Breast epithelium (tissue), 4 donors: ENCODE data around the gene SHTN1. TPM values are rescaled to one million over a fixed set of nuclear protein-coding genes. Genes with fewer than 3 reads are reported as not detected.

Source experiments
- DNase-seq, 2 donors: peaks; one replicate each; pipeline ENCODE4 v3.0.0-alpha.2; 2019; ENCODE audit warnings: low spot score in 2 of 2
- H3K27ac ChIP-seq, 2 donors: fragments of 200-600 bp; sonication (generic) in 1 of 2; one replicate each; pipeline ENCODE4 v1.5.1; 2016 to 2019; ENCODE audit warnings: mild to moderate bottlenecking in 1 of 2
- H3K27me3 ChIP-seq, 2 donors: fragments of 200-600 bp; sonication (generic) in 1 of 2; one replicate each; pipeline versions ENCODE4 v1.5.1 to v1.6.0; 2017 to 2019; ENCODE audit warnings: control low read depth in 1 of 2, mild to moderate bottlenecking in 1 of 2
- H3K36me3 ChIP-seq: fragments of 200-600 bp; one replicate; pipeline ENCODE4 v1.5.1; 2019
- H3K4me1 ChIP-seq, 2 donors: fragments of 200-600 bp; sonication (generic); one replicate each; pipeline ENCODE4 v1.5.1; 2016 to 2019; ENCODE audit warnings: control low read depth in 1 of 2
- H3K4me3 ChIP-seq, 3 donors: fragments of 200-600 bp; sonication (generic); 1 replicate in 2 of 3; 2 replicates in 1 of 3; pipeline ENCODE4 v1.5.1; 2016 to 2019; ENCODE audit warnings: mild to moderate bottlenecking in 3 of 3, moderate library complexity in 2 of 3
- H3K9me3 ChIP-seq, 2 donors: fragments of 200-600 bp; sonication (generic) in 1 of 2; one replicate each; pipeline ENCODE4 v1.5.1; 2016 to 2019; ENCODE audit warnings: control low read depth in 1 of 2
- POLR2A ChIP-seq: fragments of 450-650 bp; IDR thresholded peaks from one replicate; pipeline ENCODE4 v1.6.1; 2016; ENCODE audit warnings: antibody characterized with exemption, mild to moderate bottlenecking, moderate library complexity
- POLR2AphosphoS5 ChIP-seq, 3 donors: sonication (generic); formaldehyde crosslinking; IDR thresholded peaks; one replicate each; pipeline ENCODE4 v1.6.1; 2017; ENCODE audit warnings: antibody characterized with exemption in 3 of 3
- intact Hi-C: fragments of 100-400 bp; cut with DNase I; formaldehyde crosslinking; loops from one replicate; pipeline ENCODE4 v1.15.1; 2023; ENCODE audit warnings: low total_unique reads
- total RNA-seq, 3 donors: library from RNA; depleted of rRNA; stranded (reverse); fragments of >200 nt; gene quantifications; one replicate each; pipeline ENCODE4 v1.1.0, GENCODE V29; 2016
- TF ChIP-seq, protein P1 (sequence below), 3 donors: fragments of 450-650 bp; IDR thresholded peaks; one replicate each; pipeline ENCODE4 v1.5.1; 2016 to 2017; ENCODE audit warnings: antibody characterized with exemption in 3 of 3, mild to moderate bottlenecking in 3 of 3, moderate library complexity in 3 of 3

Gene SHTN1
- total RNA-seq, 3 donors from 2014 or later, result 14.4 to 36.0 (median 17.8) TPM

DNA sequence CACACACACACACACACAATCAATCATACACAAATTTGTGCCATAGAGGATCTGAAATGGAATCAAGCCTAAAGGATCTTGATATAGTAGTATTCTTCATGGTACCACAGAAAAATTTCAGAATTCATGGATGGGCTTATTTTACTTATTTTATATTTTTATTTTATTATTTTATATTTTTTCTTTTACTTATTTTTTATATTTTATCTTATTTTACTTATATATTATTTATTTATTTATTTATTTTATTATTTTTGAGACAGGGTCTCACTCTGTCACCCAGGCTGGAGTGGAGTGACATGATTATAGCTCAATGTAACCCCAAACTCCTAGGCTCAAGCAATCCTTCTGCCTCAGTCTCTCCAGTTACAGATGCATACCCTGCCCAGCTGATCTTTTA lies 16.7 kb downstream of the SHTN1 start:
- Histone ChIP-seq H3K9me3 (no peaks in the 10 kb centered on the region), H3K36me3 (no peaks in the 10 kb centered on the region), H3K27me3 (no peaks in the 10 kb centered on the region), H3K27ac (no peak overlapping the region), H3K4me3 (no peak overlapping the region), H3K4me1 (no peaks in the 10 kb centered on the region)
- no peak for DNase-seq
- intact Hi-C loops, result no loop called here
- TF ChIP-seq POLR2AphosphoS5 (IDR thresholded peaks at IDR 0.05), result no peak
- no peak for TF ChIP-seq POLR2A
- TF ChIP-seq, protein P1, sequence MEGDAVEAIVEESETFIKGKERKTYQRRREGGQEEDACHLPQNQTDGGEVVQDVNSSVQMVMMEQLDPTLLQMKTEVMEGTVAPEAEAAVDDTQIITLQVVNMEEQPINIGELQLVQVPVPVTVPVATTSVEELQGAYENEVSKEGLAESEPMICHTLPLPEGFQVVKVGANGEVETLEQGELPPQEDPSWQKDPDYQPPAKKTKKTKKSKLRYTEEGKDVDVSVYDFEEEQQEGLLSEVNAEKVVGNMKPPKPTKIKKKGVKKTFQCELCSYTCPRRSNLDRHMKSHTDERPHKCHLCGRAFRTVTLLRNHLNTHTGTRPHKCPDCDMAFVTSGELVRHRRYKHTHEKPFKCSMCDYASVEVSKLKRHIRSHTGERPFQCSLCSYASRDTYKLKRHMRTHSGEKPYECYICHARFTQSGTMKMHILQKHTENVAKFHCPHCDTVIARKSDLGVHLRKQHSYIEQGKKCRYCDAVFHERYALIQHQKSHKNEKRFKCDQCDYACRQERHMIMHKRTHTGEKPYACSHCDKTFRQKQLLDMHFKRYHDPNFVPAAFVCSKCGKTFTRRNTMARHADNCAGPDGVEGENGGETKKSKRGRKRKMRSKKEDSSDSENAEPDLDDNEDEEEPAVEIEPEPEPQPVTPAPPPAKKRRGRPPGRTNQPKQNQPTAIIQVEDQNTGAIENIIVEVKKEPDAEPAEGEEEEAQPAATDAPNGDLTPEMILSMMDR (IDR thresholded peaks at IDR 0.05), result no peak

DNA sequence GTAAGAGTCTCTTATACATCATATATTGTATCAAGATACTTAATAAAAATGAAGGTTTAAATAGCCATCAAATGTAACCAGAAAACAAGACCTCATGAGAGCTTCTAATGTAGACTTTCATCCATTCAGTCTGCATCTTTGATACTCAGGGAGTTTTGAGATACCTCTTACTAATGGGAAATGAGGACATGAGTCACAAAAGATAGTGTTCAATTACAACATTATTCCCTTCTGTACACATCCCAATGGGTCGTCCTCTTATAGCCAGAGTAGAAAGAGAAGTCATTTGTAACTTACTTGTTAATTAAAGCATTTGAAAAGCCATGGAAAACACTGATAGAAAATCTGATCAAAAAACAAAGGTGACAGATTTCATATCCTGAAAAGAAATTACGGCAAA lies 19.4 kb downstream of the SHTN1 start:
- Histone ChIP-seq H3K27me3 (no peaks in the 10 kb centered on the region), H3K36me3 (no peaks in the 10 kb centered on the region), H3K4me1 (no peaks in the 10 kb centered on the region), H3K4me3 (no peak overlapping the region), H3K9me3 (no peaks in the 10 kb centered on the region), H3K27ac (no peak overlapping the region)
- intact Hi-C loops, result no loop called here
- no peak for TF ChIP-seq POLR2AphosphoS5 (IDR thresholded peaks at IDR 0.05)
- no peak for TF ChIP-seq POLR2A
- TF ChIP-seq, protein P1 (IDR thresholded peaks at IDR 0.05), result no peak
- DNase-seq, result no peak

DNA sequence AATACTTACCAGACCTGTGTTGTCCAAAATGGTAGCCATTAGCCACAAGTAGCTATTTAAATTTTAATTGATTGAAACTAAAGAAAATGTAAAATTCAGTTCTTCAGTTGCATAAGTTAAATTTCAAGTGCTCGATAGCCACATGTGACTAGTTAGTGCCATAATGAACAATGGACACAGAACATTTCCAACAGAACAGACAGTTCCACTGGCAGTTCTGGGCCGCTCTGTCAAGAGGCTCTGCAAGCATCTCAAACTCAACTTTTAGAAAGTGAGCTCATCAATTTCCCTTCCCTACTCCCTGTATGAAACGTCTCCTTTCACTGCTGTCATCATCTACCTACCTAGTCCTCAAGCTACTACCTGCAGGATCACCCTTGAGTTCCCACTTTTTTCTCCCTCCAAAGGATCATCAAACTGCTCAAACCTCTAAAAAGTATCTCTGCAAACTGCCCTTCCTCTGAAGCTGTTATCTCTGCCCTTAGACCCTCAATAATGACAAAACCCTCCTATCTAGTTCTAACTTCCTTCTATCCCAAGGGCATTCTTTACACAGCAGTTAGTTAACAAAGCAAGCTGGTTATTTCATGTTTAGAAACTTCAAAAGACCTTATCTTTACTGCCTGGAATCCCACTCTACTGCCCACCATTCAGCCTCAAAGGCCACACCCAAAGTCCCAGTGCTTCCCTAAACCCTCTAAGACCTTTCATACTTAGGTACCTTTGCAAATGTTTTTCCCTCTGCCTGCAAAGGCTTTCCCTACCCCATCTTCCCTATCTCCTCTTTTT lies 20.6 kb downstream of the SHTN1 start:
- Histone ChIP-seq H3K27me3 (no peaks in the 10 kb centered on the region), H3K9me3 (no peaks in the 10 kb centered on the region), H3K4me3 (no peak overlapping the region), H3K4me1 (no peaks in the 10 kb centered on the region), H3K27ac (no peak overlapping the region), H3K36me3 (no peaks in the 10 kb centered on the region)
- DNase-seq, result no peak
- intact Hi-C loops, result no loop called here
- no peak for TF ChIP-seq POLR2AphosphoS5 (IDR thresholded peaks at IDR 0.05)
- TF ChIP-seq POLR2A, result no peak
- TF ChIP-seq, protein P1 (IDR thresholded peaks at IDR 0.05), result no peak

DNA sequence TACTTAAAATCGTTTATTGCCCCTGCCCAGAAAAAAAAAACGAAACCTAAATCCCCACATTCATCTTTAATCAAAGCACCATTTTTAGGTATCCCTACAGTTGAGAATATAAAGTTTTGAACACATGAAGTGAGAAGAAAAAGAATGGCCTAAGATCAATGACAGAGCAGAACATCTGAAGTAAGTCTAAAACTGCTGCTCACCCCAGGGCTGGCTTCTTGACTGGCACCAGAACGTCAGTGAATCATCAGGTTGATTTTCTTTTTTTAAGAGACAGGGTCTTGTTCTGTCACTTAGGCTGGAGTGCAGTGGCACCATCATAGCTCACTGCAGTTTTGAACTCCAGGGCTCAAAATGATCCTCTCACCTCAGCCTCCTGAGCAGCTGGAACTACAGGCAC lies 24.9 kb downstream of the SHTN1 start:
- Histone ChIP-seq H3K27ac (no peak overlapping the region), H3K9me3 (no peaks in the 10 kb centered on the region), H3K27me3 (no peaks in the 10 kb centered on the region), H3K4me3 (no peak overlapping the region), H3K4me1 (no peaks in the 10 kb centered on the region), H3K36me3 (no peaks in the 10 kb centered on the region)
- DNase-seq, result no peak
- intact Hi-C loops, result no loop called here
- TF ChIP-seq POLR2AphosphoS5 (IDR thresholded peaks at IDR 0.05), result no peak

DNA sequence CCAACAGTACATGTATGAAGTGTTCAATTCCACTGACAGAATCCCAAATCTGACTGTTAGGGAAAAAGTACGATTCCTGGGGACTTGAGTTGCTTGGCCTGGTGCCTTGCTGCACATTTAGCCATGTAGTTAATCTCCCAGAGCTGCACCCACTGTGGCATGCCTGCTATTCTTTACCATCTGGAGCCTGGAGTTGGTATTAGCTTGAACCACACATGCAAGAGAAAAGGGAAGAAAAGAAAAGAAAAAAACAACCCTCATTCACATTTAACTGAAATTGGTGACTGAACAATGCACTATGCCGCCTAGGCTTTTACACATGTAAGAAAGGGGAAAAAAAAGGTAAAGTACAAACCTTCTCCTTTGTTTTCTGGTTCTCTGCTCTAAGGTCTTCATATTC lies 26.1 kb downstream of the SHTN1 start:
- no peak for DNase-seq
- H3K9me3 ChIP-seq, result no peaks in the 10 kb centered on the region
- intact Hi-C loops, result no loop called here
- TF ChIP-seq POLR2AphosphoS5 (IDR thresholded peaks at IDR 0.05), result no peak
- TF ChIP-seq, protein P1 (IDR thresholded peaks at IDR 0.05), result no peak
- no peaks in the 10 kb centered on the region for H3K4me1 ChIP-seq
- H3K27me3 ChIP-seq, result no peaks in the 10 kb centered on the region
- no peak overlapping the region for H3K27ac ChIP-seq
- no peak overlapping the region for H3K4me3 ChIP-seq
- no peaks in the 10 kb centered on the region for H3K36me3 ChIP-seq
